SK-N-SH treated with all-trans-retinoic acid at 6 μM for 48 hours (cell line): ENCODE measurements around the gene TMEM35A.

Source experiments
- ATAC-seq: fragments of 200-7000 bp; cut with Tn5 transposase; 3 replicates; pipeline ENCODE4 v1.9.1; 2020; ENCODE audit warnings: mild to moderate bottlenecking, moderate library complexity
- ARNTL ChIP-seq: fragments of 450-650 bp; formaldehyde crosslinking; IDR thresholded peaks from 2 replicates; pipeline ENCODE4 v1.5.0; 2020; ENCODE audit warnings: low read depth, mild to moderate bottlenecking, moderate library complexity, borderline replicate concordance
- BACH2 ChIP-seq: fragments of 250-450 bp; sonication (Bioruptor Pico); IDR thresholded peaks from 2 replicates; pipeline ENCODE4 v1.9.0; 2021; ENCODE audit warnings: mild to moderate bottlenecking, borderline replicate concordance
- CREB5 ChIP-seq: fragments of 250-450 bp; sonication (Bioruptor Pico); IDR thresholded peaks from 2 replicates; pipeline ENCODE4 v1.5.1; 2020; ENCODE audit warnings: low read depth, mild to moderate bottlenecking, moderate library complexity
- CSDC2 ChIP-seq: fragments of 250-450 bp; sonication (Bioruptor Pico); IDR thresholded peaks from 2 replicates; pipeline ENCODE4 v1.5.0; 2020; ENCODE audit warnings: mild to moderate bottlenecking, moderate library complexity
- ESRRG ChIP-seq: fragments of 250-450 bp; sonication (Bioruptor Pico); IDR thresholded peaks from 2 replicates; pipeline ENCODE4 v1.6.1; 2021; ENCODE audit warnings: mild to moderate bottlenecking
- ISL1 ChIP-seq: fragments of 250-450 bp; sonication (Bioruptor Pico); IDR thresholded peaks from 2 replicates; pipeline ENCODE4 v2.1.2; 2022; ENCODE audit warnings: mild to moderate bottlenecking, moderate library complexity
- OSR1 ChIP-seq: fragments of 250-450 bp; sonication (Bioruptor Pico); IDR thresholded peaks from 2 replicates; pipeline ENCODE4 v1.8.0; 2022; ENCODE audit warnings: moderate library complexity, mild to moderate bottlenecking, inconsistent platforms
- PATZ1 ChIP-seq: fragments of 250-450 bp; sonication (Bioruptor Pico); IDR thresholded peaks from 2 replicates; pipeline ENCODE4 v1.8.0; 2020; ENCODE audit warnings: mild to moderate bottlenecking, moderate library complexity, borderline replicate concordance
- POU6F1 ChIP-seq: fragments of 250-450 bp; sonication (Bioruptor Pico); IDR thresholded peaks from 2 replicates; pipeline ENCODE4 v1.8.0; 2021; ENCODE audit warnings: low read depth, mild to moderate bottlenecking, moderate library complexity, borderline replicate concordance
- PPARA ChIP-seq: fragments of 250-450 bp; sonication (Bioruptor Pico); IDR thresholded peaks from 2 replicates; pipeline ENCODE4 v1.5.0; 2020; ENCODE audit warnings: mild to moderate bottlenecking, borderline replicate concordance
- RARB ChIP-seq: fragments of 250-450 bp; sonication (Bioruptor Pico); IDR thresholded peaks from 2 replicates; pipeline ENCODE4 v1.8.0; 2021; ENCODE audit warnings: mild to moderate bottlenecking, moderate library complexity
- SNAI2 ChIP-seq: fragments of 250-450 bp; sonication (Bioruptor Pico); IDR thresholded peaks from 2 replicates; pipeline ENCODE4 v1.5.0; 2020; ENCODE audit warnings: mild to moderate bottlenecking, moderate library complexity
- TCF4 ChIP-seq: fragments of 250-450 bp; sonication (Bioruptor Pico); IDR thresholded peaks from 2 replicates; pipeline ENCODE4 v1.8.0; 2021; ENCODE audit warnings: mild to moderate bottlenecking, moderate library complexity, borderline replicate concordance
- TSHZ2 ChIP-seq: fragments of 250-450 bp; sonication (Bioruptor Pico); IDR thresholded peaks from 2 replicates; pipeline ENCODE4 v1.5.0; 2020; ENCODE audit warnings: mild to moderate bottlenecking, moderate library complexity
- ZC3H10 ChIP-seq: fragments of 250-450 bp; sonication (Bioruptor Pico); IDR thresholded peaks from 2 replicates; pipeline ENCODE4 v1.5.1; 2021; ENCODE audit warnings: mild to moderate bottlenecking, moderate library complexity
- ZFP3 ChIP-seq: fragments of 250-450 bp; sonication (Bioruptor Pico); IDR thresholded peaks from 2 replicates; pipeline ENCODE4 v1.5.0; 2020; ENCODE audit warnings: mild to moderate bottlenecking, moderate library complexity
- ZFP30 ChIP-seq: fragments of 450-650 bp; formaldehyde crosslinking; IDR thresholded peaks from 2 replicates; pipeline ENCODE4 v1.5.0; 2022; ENCODE audit warnings: mild to moderate bottlenecking, moderate library complexity
- ZNF565 ChIP-seq: fragments of 450-650 bp; formaldehyde crosslinking; conservative IDR thresholded peaks from 2 replicates; pipeline ENCODE4 v1.5.0; 2020; ENCODE audit warnings: low read depth, mild to moderate bottlenecking, moderate library complexity
- ZNF70 ChIP-seq: fragments of 450-650 bp; formaldehyde crosslinking; IDR thresholded peaks from 2 replicates; pipeline ENCODE4 v1.5.0; 2020; ENCODE audit warnings: mild to moderate bottlenecking, moderate library complexity

The TMEM35A gene

GRCh38 chrX:101097546-101098453 is 19.1 kb downstream of the TMEM35A start, which contains the start of gene CENPI:
Gene CENPI (plus strand): TSS chrX:101098204. CDS start chrX:101101071, 2,867 bp downstream.
- TF ChIP-seq OSR1 (CRISPR knock-in tag) (no peak), CREB5 (no peak), BACH2 (no peak), TSHZ2 (CRISPR knock-in tag) (no peak), ZNF70 (CRISPR knock-in tag) (no peak), ZFP3 (CRISPR knock-in tag) (no peak), CSDC2 (CRISPR knock-in tag) (no peak), ZC3H10 (no peak), PATZ1 (CRISPR knock-in tag) (no peak), PPARA (CRISPR knock-in tag) (no peak), POU6F1 (CRISPR knock-in tag) (no peak), ZNF565 (no peak), ESRRG (CRISPR knock-in tag) (no peak), TCF4 (no peak), SNAI2 (CRISPR knock-in tag) (no peak)
- peak; percentile 98 for ATAC-seq

GRCh38 chrX:101108284-101108683 is 29.6 kb downstream of the TMEM35A start:
- no peak for TF ChIP-seq CREB5
- TF ChIP-seq ZNF565: no peak
- TF ChIP-seq TCF4: no peak
- TF ChIP-seq PPARA (CRISPR knock-in tag): no peak
- no peak for TF ChIP-seq RARB (CRISPR knock-in tag)
- TF ChIP-seq CSDC2 (CRISPR knock-in tag): no peak
- no peak for TF ChIP-seq ISL1 (CRISPR knock-in tag)
- TF ChIP-seq ARNTL (CRISPR knock-in tag): no peak
- TF ChIP-seq ZC3H10: no peak
- TF ChIP-seq TSHZ2 (CRISPR knock-in tag): no peak
- no peak for TF ChIP-seq ZFP30
- TF ChIP-seq PATZ1 (CRISPR knock-in tag): no peak
- TF ChIP-seq, all 23 proteins: peak for 0

More at GRCh38 chrX:101108284-101108683, 29.6 kb downstream of the TMEM35A start:
- no peak for ATAC-seq
